Gastroesophageal sphincter (tissue), 3 donors: ENCODE measurements around the gene REEP3.

Experiments used
- CTCF ChIP-seq, 4 experiments: fragments of 200-600 bp in 2 of 4; fragments of 450-650 bp in 2 of 4; sonication (generic) in 1 of 4; IDR thresholded peaks; one replicate each; pipeline ENCODE4 v1.5.1; 2017 to 2019; ENCODE audit warnings: antibody characterized with exemption in 4 of 4, mild to moderate bottlenecking in 2 of 4, moderate library complexity in 2 of 4
- EP300 ChIP-seq: sonication (generic); formaldehyde crosslinking; IDR thresholded peaks from one replicate; pipeline ENCODE4 v1.6.1; 2017; ENCODE audit warnings: antibody characterized with exemption, mild to moderate bottlenecking
- POLR2A ChIP-seq, 2 donors: fragments of 450-650 bp; IDR thresholded peaks; one replicate each; pipeline ENCODE4 v1.6.1; 2017; ENCODE audit warnings: antibody characterized with exemption in 2 of 2, mild to moderate bottlenecking in 2 of 2, moderate library complexity in 1 of 2
- POLR2AphosphoS5 ChIP-seq: sonication (generic); formaldehyde crosslinking; IDR thresholded peaks from one replicate; pipeline ENCODE4 v1.6.1; 2017; ENCODE audit warnings: antibody characterized with exemption

DNA sequence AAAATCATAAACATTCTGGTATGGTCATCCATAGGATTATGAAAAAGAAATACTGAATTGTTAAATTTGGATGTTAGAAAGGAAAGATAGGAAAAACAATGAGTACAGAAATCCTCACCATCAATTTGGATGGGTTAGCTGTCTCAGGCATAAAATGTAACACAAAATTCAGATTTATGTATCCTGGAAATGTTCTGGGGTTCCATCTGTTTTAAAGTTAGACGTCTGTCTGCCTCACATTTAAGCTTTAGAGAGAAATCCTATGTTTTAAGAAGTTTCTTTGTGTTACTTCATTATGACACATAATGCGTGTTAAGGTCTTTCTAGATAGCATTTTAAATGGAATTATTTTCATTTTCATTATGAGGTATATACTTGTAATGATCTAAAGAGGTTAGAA is 103.5 kb downstream of the REEP3 start:
- no peak for TF ChIP-seq CTCF (IDR thresholded peaks at IDR 0.05)
- TF ChIP-seq POLR2A (IDR thresholded peaks at IDR 0.05): no peak
- no peak for TF ChIP-seq POLR2AphosphoS5
- TF ChIP-seq EP300: no peak
